ENCODE measurements around the gene CDC42BPG.

The CDC42BPG gene

GRCh38 chr11:64844330-64845128 lies at the start of gene CDC42BPG:
Gene CDC42BPG, minus strand, starts transcription at chr11:64844653. Its CDS starts 84 bp downstream, at chr11:64844569.
- peak in 1 of 2 donors; percentile 61 for DNase-seq (ENCODE audit: low read depth in 2 of 2)

GRCh38 chr11:64893194-64894069 lies 49.0 kb upstream of the CDC42BPG start:
- no peak for DNase-seq (ENCODE audit: low read depth in 2 of 2)

GRCh38 chr11:64892838-64893193 lies 48.4 kb upstream of the CDC42BPG start:
- no peak for DNase-seq (ENCODE audit: low read depth in 2 of 2)

- no peak for DNase-seq (ENCODE audit: low read depth in 2 of 2)
These were observed 48.0 kb upstream of the CDC42BPG start for GRCh38 chr11:64892411-64892831.

GRCh38 chr11:64891880-64892279 lies 47.4 kb upstream of the CDC42BPG start:
- DNase-seq (ENCODE audit: low read depth in 2 of 2): no peak

- no peak for DNase-seq (ENCODE audit: low read depth in 2 of 2)
These were observed 46.9 kb upstream of the CDC42BPG start for GRCh38 chr11:64891215-64891848.

- DNase-seq (ENCODE audit: low read depth in 2 of 2): no peak
These were observed 46.1 kb upstream of the CDC42BPG start for GRCh38 chr11:64890522-64890939.

- no peak for DNase-seq (ENCODE audit: low read depth in 2 of 2)
These were observed 44.5 kb upstream of the CDC42BPG start for GRCh38 chr11:64888729-64889511.

- no peak for DNase-seq (ENCODE audit: low read depth in 2 of 2)
These were observed 43.9 kb upstream of the CDC42BPG start for GRCh38 chr11:64888406-64888728.

- peak; percentile 70 to 76 for DNase-seq (ENCODE audit: low read depth in 2 of 2)
These were observed 43.4 kb upstream of the CDC42BPG start for GRCh38 chr11:64887757-64888405.

GRCh38 chr11:64887234-64887756 lies 42.8 kb upstream of the CDC42BPG start:
- DNase-seq (ENCODE audit: low read depth in 2 of 2): no peak

GRCh38 chr11:64885367-64886286 lies 41.2 kb upstream of the CDC42BPG start:
- DNase-seq (ENCODE audit: low read depth in 2 of 2): no peak

- DNase-seq (ENCODE audit: low read depth in 2 of 2): no peak
These were observed 39.6 kb upstream of the CDC42BPG start for GRCh38 chr11:64884019-64884418.

- no peak for DNase-seq (ENCODE audit: low read depth in 2 of 2)
These were observed 39.1 kb upstream of the CDC42BPG start for GRCh38 chr11:64883575-64883974.

- no peak for DNase-seq (ENCODE audit: low read depth in 2 of 2)
These were observed 37.8 kb upstream of the CDC42BPG start for GRCh38 chr11:64882243-64882642.

- no peak for DNase-seq (ENCODE audit: low read depth in 2 of 2)
These were observed 37.0 kb upstream of the CDC42BPG start for GRCh38 chr11:64881476-64881875.

- DNase-seq (ENCODE audit: low read depth in 2 of 2): no peak
These were observed 36.0 kb upstream of the CDC42BPG start for GRCh38 chr11:64880240-64881001.

- no peak for DNase-seq (ENCODE audit: low read depth in 2 of 2)
These were observed 34.9 kb upstream of the CDC42BPG start for GRCh38 chr11:64879244-64879900.
